Kasumi-1 (cell line): ENCODE data around the gene ASCL5.
A peak's percentile ranks its signal among the peaks of the same experiment; 100 is the strongest.

Experiments
- DNase-seq, 2 experiments: peaks; one replicate each; lab custom pipeline; 2025; lab: John Stamatoyannopoulos, UW

ASCL5 gene

GRCh38 chr1:201085902-201086735, 40.9 kb downstream of the ASCL5 start:
- DNase-seq, result peak; percentile 36 to 49

- DNase-seq, result no peak
Measured at GRCh38 chr1:201084295-201084694, 42.7 kb downstream of the ASCL5 start.

GRCh38 chr1:201083741-201084140, 43.2 kb downstream of the ASCL5 start:
- no peak for DNase-seq

GRCh38 chr1:201080135-201080534, 46.8 kb downstream of the ASCL5 start:
- peak in 1 of 2 experiments; percentile 3 for DNase-seq

GRCh38 chr1:201077736-201078135, 49.2 kb downstream of the ASCL5 start:
- DNase-seq, result no peak

- no peak for DNase-seq
Measured at GRCh38 chr1:201077116-201077515, 49.9 kb downstream of the ASCL5 start.

- no peak for DNase-seq
Measured at GRCh38 chr1:201076092-201076491, 50.9 kb downstream of the ASCL5 start.

- DNase-seq, result no peak
Measured at GRCh38 chr1:201074018-201074417, 53.0 kb downstream of the ASCL5 start.

GRCh38 chr1:201072922-201073321, 54.1 kb downstream of the ASCL5 start:
- no peak for DNase-seq

GRCh38 chr1:201072149-201072548, 54.8 kb downstream of the ASCL5 start:
- DNase-seq, result no peak

- no peak for DNase-seq
Measured at GRCh38 chr1:201069636-201070035, 57.3 kb downstream of the ASCL5 start.

- no peak for DNase-seq
Measured at GRCh38 chr1:201068976-201069375, 58.0 kb downstream of the ASCL5 start.

GRCh38 chr1:201066986-201067385, 60.0 kb downstream of the ASCL5 start:
- no peak for DNase-seq

- no peak for DNase-seq
Measured at GRCh38 chr1:201065686-201066085, 61.3 kb downstream of the ASCL5 start.

GRCh38 chr1:201064806-201065205, 62.2 kb downstream of the ASCL5 start:
- no peak for DNase-seq
